Measurements from ENCODE around the gene KLHL17.

DNA sequence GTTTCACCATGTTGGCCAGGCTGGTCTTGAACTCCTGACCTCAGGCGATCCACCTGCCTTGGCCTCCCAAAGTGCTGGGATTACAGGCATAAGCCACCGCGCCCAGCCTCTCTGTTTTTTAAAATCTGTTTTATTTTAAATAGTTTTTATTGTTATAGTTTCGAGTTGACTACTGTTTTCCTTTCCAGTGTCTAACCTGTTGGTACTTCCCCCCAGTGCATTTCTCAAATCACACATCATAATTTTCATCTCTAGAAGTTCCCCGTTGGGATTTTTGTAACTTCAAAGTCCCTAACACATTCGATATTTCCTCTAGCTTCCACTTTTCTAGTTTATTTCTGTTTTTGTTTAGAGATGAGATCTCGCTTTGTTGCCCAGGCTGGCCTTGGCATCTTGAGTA, 32.0 kb downstream of the KLHL17 start:
- TF ChIP-seq, protein P1, sequence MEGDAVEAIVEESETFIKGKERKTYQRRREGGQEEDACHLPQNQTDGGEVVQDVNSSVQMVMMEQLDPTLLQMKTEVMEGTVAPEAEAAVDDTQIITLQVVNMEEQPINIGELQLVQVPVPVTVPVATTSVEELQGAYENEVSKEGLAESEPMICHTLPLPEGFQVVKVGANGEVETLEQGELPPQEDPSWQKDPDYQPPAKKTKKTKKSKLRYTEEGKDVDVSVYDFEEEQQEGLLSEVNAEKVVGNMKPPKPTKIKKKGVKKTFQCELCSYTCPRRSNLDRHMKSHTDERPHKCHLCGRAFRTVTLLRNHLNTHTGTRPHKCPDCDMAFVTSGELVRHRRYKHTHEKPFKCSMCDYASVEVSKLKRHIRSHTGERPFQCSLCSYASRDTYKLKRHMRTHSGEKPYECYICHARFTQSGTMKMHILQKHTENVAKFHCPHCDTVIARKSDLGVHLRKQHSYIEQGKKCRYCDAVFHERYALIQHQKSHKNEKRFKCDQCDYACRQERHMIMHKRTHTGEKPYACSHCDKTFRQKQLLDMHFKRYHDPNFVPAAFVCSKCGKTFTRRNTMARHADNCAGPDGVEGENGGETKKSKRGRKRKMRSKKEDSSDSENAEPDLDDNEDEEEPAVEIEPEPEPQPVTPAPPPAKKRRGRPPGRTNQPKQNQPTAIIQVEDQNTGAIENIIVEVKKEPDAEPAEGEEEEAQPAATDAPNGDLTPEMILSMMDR (IDR thresholded peaks at IDR 0.05): no peak
- TF ChIP-seq POLR2AphosphoS5 (IDR thresholded peaks at IDR 0.05) (no peak), POLR2A (IDR thresholded peaks at IDR 0.05; ENCODE audit: low read depth) (no peak)
